HL-60 (cell line): ENCODE measurements around the gene NDUFS7.

Experiments used
- GABPA ChIP-seq: IDR thresholded peaks from 2 replicates; pipeline ENCODE4 v1.6.1; 2012; ENCODE audit warnings: low read depth
- POLR2AphosphoS5 ChIP-seq: IDR thresholded peaks from 2 replicates; pipeline ENCODE4 v1.6.1; 2012; ENCODE audit warnings: low read depth
- TF ChIP-seq, protein P1 (sequence below): IDR thresholded peaks from one replicate; pipeline ENCODE4 v1.5.1; 2011; ENCODE audit warnings: low read length, control low read depth, inconsistent platforms; ENCODE audit not compliant: insufficient read depth
- TF ChIP-seq, protein P2 (sequence below): IDR thresholded peaks from 2 replicates; pipeline ENCODE4 v1.6.1; 2012; ENCODE audit warnings: low read depth; ENCODE audit not compliant: insufficient replicate concordance

DNA sequence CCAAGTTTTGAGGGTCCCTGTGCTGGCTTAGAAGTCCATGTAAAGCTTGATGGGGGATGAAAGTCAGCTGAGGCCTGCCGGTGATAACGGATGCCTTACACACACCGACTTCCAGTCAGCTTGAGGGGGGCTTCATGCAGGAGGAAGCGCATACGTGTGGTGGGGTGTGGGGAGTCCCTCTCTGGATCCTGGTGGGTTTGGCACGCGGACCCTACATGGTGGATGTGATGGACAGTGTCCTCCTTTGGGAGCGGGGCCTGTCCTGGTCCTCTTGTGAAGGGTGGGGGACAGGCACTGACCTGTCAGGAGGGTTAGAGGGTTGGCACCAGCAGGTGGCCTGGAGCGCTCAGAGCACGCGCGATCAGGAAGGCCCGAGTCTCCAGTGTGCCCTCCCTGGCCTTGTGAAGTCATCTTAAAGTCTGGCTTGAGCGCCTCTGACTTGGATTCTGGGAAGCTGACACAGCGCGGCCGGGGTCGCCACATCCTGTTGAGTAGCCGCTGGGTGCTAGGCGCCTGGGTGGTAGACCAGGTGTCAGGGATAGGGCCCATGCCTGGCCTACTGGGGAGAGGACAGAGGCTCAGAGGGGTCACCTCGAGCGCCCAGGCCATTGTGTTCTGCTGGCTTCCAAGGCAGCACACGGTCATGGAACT lies 26.6 kb downstream of the NDUFS7 start:
- TF ChIP-seq, protein P1, sequence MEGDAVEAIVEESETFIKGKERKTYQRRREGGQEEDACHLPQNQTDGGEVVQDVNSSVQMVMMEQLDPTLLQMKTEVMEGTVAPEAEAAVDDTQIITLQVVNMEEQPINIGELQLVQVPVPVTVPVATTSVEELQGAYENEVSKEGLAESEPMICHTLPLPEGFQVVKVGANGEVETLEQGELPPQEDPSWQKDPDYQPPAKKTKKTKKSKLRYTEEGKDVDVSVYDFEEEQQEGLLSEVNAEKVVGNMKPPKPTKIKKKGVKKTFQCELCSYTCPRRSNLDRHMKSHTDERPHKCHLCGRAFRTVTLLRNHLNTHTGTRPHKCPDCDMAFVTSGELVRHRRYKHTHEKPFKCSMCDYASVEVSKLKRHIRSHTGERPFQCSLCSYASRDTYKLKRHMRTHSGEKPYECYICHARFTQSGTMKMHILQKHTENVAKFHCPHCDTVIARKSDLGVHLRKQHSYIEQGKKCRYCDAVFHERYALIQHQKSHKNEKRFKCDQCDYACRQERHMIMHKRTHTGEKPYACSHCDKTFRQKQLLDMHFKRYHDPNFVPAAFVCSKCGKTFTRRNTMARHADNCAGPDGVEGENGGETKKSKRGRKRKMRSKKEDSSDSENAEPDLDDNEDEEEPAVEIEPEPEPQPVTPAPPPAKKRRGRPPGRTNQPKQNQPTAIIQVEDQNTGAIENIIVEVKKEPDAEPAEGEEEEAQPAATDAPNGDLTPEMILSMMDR: no peak
- no peak for TF ChIP-seq POLR2AphosphoS5
- TF ChIP-seq GABPA: no peak
- TF ChIP-seq, protein P2, sequence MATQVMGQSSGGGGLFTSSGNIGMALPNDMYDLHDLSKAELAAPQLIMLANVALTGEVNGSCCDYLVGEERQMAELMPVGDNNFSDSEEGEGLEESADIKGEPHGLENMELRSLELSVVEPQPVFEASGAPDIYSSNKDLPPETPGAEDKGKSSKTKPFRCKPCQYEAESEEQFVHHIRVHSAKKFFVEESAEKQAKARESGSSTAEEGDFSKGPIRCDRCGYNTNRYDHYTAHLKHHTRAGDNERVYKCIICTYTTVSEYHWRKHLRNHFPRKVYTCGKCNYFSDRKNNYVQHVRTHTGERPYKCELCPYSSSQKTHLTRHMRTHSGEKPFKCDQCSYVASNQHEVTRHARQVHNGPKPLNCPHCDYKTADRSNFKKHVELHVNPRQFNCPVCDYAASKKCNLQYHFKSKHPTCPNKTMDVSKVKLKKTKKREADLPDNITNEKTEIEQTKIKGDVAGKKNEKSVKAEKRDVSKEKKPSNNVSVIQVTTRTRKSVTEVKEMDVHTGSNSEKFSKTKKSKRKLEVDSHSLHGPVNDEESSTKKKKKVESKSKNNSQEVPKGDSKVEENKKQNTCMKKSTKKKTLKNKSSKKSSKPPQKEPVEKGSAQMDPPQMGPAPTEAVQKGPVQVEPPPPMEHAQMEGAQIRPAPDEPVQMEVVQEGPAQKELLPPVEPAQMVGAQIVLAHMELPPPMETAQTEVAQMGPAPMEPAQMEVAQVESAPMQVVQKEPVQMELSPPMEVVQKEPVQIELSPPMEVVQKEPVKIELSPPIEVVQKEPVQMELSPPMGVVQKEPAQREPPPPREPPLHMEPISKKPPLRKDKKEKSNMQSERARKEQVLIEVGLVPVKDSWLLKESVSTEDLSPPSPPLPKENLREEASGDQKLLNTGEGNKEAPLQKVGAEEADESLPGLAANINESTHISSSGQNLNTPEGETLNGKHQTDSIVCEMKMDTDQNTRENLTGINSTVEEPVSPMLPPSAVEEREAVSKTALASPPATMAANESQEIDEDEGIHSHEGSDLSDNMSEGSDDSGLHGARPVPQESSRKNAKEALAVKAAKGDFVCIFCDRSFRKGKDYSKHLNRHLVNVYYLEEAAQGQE: no peak
